Mesenchymal stem cell (in vitro differentiated cells and primary cell): ENCODE measurements around the gene ZBTB3.
A peak's percentile ranks its signal among the peaks of the same experiment; 100 is the strongest.

ENCODE experiments used
- DNase-seq: peaks from one replicate; pipeline ENCODE4 v3.0.0-alpha.2; 2013
- H2AFZ ChIP-seq: one replicate; pipeline ENCODE4 v1.6.1; 2013; ENCODE audit warnings: low read depth, mild to moderate bottlenecking, control low read depth, inconsistent platforms, low read length, moderate library complexity
- H2AK5ac ChIP-seq: 2 replicates; pipeline ENCODE4 v1.6.1; 2013; ENCODE audit warnings: low read length, moderate library complexity, mild to moderate bottlenecking, inconsistent platforms; ENCODE audit not compliant: severe bottlenecking
- H2BK120ac ChIP-seq: one replicate; pipeline ENCODE4 v1.6.1; 2013; ENCODE audit warnings: low read depth, mild to moderate bottlenecking, inconsistent platforms, low read length, moderate library complexity
- H2BK12ac ChIP-seq, 2 experiments: one replicate each; pipeline ENCODE4 v1.6.1; 2013; ENCODE audit warnings: inconsistent platforms in 2 of 2, low read length in 2 of 2, mild to moderate bottlenecking in 2 of 2, moderate library complexity in 2 of 2, control low read depth in 1 of 2
- H2BK15ac ChIP-seq: one replicate; pipeline ENCODE4 v1.6.1; 2013; ENCODE audit warnings: mild to moderate bottlenecking, low read depth, inconsistent platforms; ENCODE audit not compliant: poor library complexity, severe bottlenecking
- H2BK5ac ChIP-seq: 2 replicates; pipeline ENCODE4 v1.6.1; 2013; ENCODE audit warnings: low read depth, mild to moderate bottlenecking, low read length, control low read depth, inconsistent platforms; ENCODE audit not compliant: poor library complexity, severe bottlenecking
- H3K14ac ChIP-seq, 2 experiments: one replicate each; pipeline ENCODE4 v1.6.1; 2013; ENCODE audit warnings: inconsistent platforms in 2 of 2, low read length in 2 of 2, control low read depth in 1 of 2, mild to moderate bottlenecking in 1 of 2, moderate library complexity in 1 of 2
- H3K18ac ChIP-seq, 2 experiments: one replicate each; pipeline ENCODE4 v1.6.1; 2013; ENCODE audit warnings: inconsistent platforms in 2 of 2, low read length in 2 of 2, control low read depth in 1 of 2, low read depth in 1 of 2, mild to moderate bottlenecking in 1 of 2
- H3K23ac ChIP-seq, 2 experiments: one replicate each; pipeline ENCODE4 v1.6.1; 2013; ENCODE audit warnings: inconsistent platforms in 2 of 2, low read length in 2 of 2, mild to moderate bottlenecking in 2 of 2, moderate library complexity in 2 of 2, control low read depth in 1 of 2
- H3K27ac ChIP-seq: 2 replicates; pipeline ENCODE4 v1.5.1; 2013; ENCODE audit warnings: mild to moderate bottlenecking, moderate library complexity, low read length, control low read depth, inconsistent platforms; ENCODE audit not compliant: poor library complexity, severe bottlenecking
- H3K27me3 ChIP-seq, 2 experiments: 2 replicates each; pipeline versions ENCODE4 v1.6.1 to v1.7.0; 2013; ENCODE audit warnings: low read length in 2 of 2, mild to moderate bottlenecking in 2 of 2, moderate library complexity in 2 of 2, control low read depth in 1 of 2, inconsistent platforms in 1 of 2; ENCODE audit not compliant: control insufficient read depth in 1 of 2, insufficient read depth in 1 of 2
- H3K36me3 ChIP-seq, 2 experiments: 2 replicates each; pipeline versions ENCODE4 v1.6.1 to v1.7.0; 2013; ENCODE audit warnings: low read length in 2 of 2, control low read depth in 1 of 2, inconsistent platforms in 1 of 2, low read depth in 1 of 2, mild to moderate bottlenecking in 1 of 2; ENCODE audit not compliant: insufficient read depth in 2 of 2, control insufficient read depth in 1 of 2
- H3K4ac ChIP-seq, 2 experiments: one replicate each; pipeline ENCODE4 v1.6.1; 2013; ENCODE audit warnings: inconsistent platforms in 2 of 2, low read length in 2 of 2, mild to moderate bottlenecking in 2 of 2, moderate library complexity in 2 of 2, control low read depth in 1 of 2, low read depth in 1 of 2
- H3K4me1 ChIP-seq: 2 replicates; pipeline ENCODE4 v1.6.1; 2013; ENCODE audit warnings: low read depth, low read length, control low read depth; ENCODE audit not compliant: control insufficient read depth, insufficient read depth
- H3K4me2 ChIP-seq: 2 replicates; pipeline ENCODE4 v1.6.1; 2013; ENCODE audit warnings: low read length, mild to moderate bottlenecking, inconsistent platforms; ENCODE audit not compliant: poor library complexity, severe bottlenecking
- H3K4me3 ChIP-seq, 2 experiments: 2 replicates each; pipeline versions ENCODE4 v1.5.1 to v1.7.0; 2013; ENCODE audit warnings: low read length in 2 of 2, mild to moderate bottlenecking in 2 of 2, control low read depth in 1 of 2, low read depth in 1 of 2; ENCODE audit not compliant: insufficient read depth in 1 of 2
- H3K79me1 ChIP-seq: replicated peaks from 2 replicates; pipeline ENCODE4 v1.6.1; 2013; ENCODE audit warnings: mild to moderate bottlenecking, control low read depth, low read length, inconsistent platforms; ENCODE audit not compliant: poor library complexity, severe bottlenecking
- H3K9ac ChIP-seq: 2 replicates; pipeline ENCODE4 v1.7.0; 2013; ENCODE audit warnings: mild to moderate bottlenecking, low read length, moderate library complexity
- H3K9me3 ChIP-seq: 2 replicates; pipeline ENCODE4 v1.7.0; 2013; ENCODE audit warnings: mild to moderate bottlenecking, low read length; ENCODE audit not compliant: control insufficient read depth
- H4K8ac ChIP-seq: one replicate; pipeline ENCODE4 v1.6.1; 2013; ENCODE audit warnings: inconsistent platforms, mild to moderate bottlenecking, low read length, moderate library complexity
- H4K91ac ChIP-seq: one replicate; pipeline ENCODE4 v1.6.1; 2013; ENCODE audit warnings: mild to moderate bottlenecking, low read length, inconsistent platforms
- WGBS: methylation state at CpG from one replicate; pipeline ENCODE4 v1.1.7; 2013; ENCODE audit warnings: mixed read lengths; 5-methylcytosine and 5-hydroxymethylcytosine counted together

The ZBTB3 gene

DNA sequence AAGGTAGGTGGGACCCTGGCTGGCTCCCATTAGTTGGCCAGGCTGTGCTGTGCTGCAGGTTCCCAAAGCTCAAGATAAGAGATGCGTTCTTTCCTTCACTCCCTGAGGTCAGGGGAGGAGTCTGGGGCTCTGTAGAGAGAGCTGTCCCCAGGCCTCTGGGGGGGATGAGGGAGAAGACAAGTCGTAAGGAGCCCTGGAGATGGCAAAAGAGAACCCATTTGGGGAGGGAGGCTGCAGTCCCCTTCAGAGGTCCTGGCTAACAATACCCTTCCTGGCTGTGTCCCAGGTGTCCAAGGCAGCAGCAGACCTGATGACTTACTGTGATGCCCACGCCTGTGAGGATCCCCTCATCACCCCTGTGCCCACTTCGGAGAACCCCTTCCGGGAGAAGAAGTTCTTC lies 45.6 kb downstream of the ZBTB3 start:
- Histone ChIP-seq H2AFZ (no peak overlapping the region), H2AK5ac (peak overlapping the region; percentile 33), H2BK15ac (no peak overlapping the region), H3K14ac (no peak overlapping the region), H4K8ac (no peak overlapping the region), H3K9ac (peak overlapping the region; percentile 98), H3K4me3 (peak overlapping the region in 1 of 2 experiments; percentile 78), H2BK5ac (no peak overlapping the region), H3K23ac (no peak overlapping the region), H4K91ac (no peak overlapping the region), H3K4me1 (peaks cover 36% of the 10 kb centered on the region), H3K27ac (no peak overlapping the region), H3K27me3 (no peaks in the 10 kb centered on the region), H3K9me3 (no peaks in the 10 kb centered on the region), H2BK120ac (no peak overlapping the region), H3K4ac (peak overlapping the region in 1 of 2 experiments; percentile 22), H3K4me2 (peak overlapping the region; percentile 52), H3K36me3 (peaks cover 38 to 42% of the 10 kb centered on the region in 2 experiments), H3K18ac (no peak overlapping the region), H3K79me1 (peaks cover 15% of the 10 kb centered on the region), H2BK12ac (no peak overlapping the region)
- no peak for DNase-seq
- WGBS, result 88% methylated on average over 5 of the region's 5 CpGs

DNA sequence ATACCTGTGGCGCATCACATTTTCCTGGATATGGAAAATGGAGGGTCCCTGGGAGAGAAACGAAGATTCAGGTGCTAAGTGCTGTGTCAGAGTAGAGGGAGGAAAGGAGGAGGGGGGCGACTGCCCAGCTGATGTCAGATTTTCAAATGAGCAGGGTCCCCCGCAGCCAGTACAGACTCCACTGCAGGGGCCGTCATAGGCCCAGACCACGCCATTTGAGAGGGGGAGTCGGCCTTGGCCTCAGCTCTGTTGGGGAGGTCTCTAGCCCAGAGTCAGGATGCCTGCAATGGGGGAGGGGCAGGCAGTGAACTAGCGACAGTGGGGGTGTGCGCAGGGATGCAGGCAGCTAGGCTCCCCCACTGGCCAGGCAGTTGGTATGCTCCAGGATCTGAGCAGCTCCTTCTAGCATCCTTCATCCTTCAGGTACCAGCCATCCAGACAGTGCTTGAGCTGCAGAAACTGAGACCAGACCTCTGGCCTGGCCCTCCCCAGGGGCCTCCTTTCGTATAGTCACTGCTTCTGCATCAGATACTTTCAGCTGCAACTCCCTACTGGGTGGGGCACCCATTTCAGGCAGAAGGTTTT lies 46.6 kb downstream of the ZBTB3 start, which contains the start of the genes BSCL2 and GNG3:
Gene BSCL2, minus strand, starts transcription at position 148 of the 585 bp plus-strand sequence. CDS start 229 bp downstream, outside the sequence.
Gene GNG3, plus strand, starts transcription at position 400 of the 585 bp plus-strand sequence. CDS start 620 bp downstream, outside the sequence.
- peak within 1 kb of the TSS; percentile 45 to 91 for H3K4me3 ChIP-seq
- H3K79me1 ChIP-seq, result peaks cover 16% of the 10 kb centered on the region
- H2AFZ ChIP-seq, result no peak within 1 kb of the TSS
- peak within 1 kb of the TSS in 1 of 2 experiments; percentile 2 for H3K23ac ChIP-seq
- peak within 1 kb of the TSS; percentile 56 to 62 for H3K18ac ChIP-seq
- peak within 1 kb of the TSS; percentile 35 for H4K8ac ChIP-seq
- no peaks in the 10 kb centered on the region for H3K9me3 ChIP-seq
- no peak for DNase-seq
- H2BK12ac ChIP-seq, result no peak within 1 kb of the TSS
- no peak within 1 kb of the TSS for H2BK120ac ChIP-seq
- H3K27me3 ChIP-seq, result no peaks in the 10 kb centered on the region
- H3K4me1 ChIP-seq, result peaks cover 34% of the 10 kb centered on the region
- no peak within 1 kb of the TSS for H2BK5ac ChIP-seq
- H3K4ac ChIP-seq, result peak within 1 kb of the TSS; percentile 10 to 34
- peaks cover 36 to 37% of the 10 kb centered on the region in 2 experiments for H3K36me3 ChIP-seq
- peak within 1 kb of the TSS; percentile 98 for H3K9ac ChIP-seq
- peak within 1 kb of the TSS; percentile 68 for H3K27ac ChIP-seq
- WGBS, result 49% methylated on average over 9 of the region's 10 CpGs
- H2AK5ac ChIP-seq, result peak within 1 kb of the TSS; percentile 35
- peak within 1 kb of the TSS; percentile 72 for H4K91ac ChIP-seq
- H2BK15ac ChIP-seq, result peak within 1 kb of the TSS; percentile 60
- H3K14ac ChIP-seq, result peak within 1 kb of the TSS in 1 of 2 experiments; percentile 5
- peak within 1 kb of the TSS; percentile 93 for H3K4me2 ChIP-seq

DNA sequence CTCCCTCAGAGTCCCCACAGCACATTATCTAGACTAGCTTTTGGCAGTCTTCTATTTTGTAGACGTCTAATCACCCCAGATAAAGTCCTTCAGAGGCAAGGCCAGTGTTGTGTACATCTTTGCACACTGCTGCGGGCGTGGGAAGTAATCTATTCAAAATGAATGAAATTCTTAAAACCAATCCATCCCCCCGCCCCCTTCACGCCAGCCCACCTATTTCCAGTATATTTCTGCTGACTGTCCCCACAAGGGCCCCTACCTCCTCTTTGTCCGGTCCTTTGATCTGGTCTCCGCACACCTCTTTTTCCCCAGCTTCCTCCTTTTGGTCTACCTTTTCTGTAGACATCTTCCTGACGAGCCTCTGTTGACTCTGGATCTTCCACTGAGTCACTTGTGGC lies 47.1 kb downstream of the ZBTB3 start:
- Histone ChIP-seq H2BK5ac (no peak overlapping the region), H2BK12ac (no peak overlapping the region), H3K79me1 (peaks cover 18% of the 10 kb centered on the region), H4K8ac (peak overlapping the region; percentile 35), H2AFZ (no peak overlapping the region), H3K4me3 (peak overlapping the region in 1 of 2 experiments; percentile 91), H3K14ac (peak overlapping the region in 1 of 2 experiments; percentile 5), H2BK120ac (no peak overlapping the region), H3K36me3 (peaks cover 35 to 37% of the 10 kb centered on the region in 2 experiments), H3K18ac (peak overlapping the region; percentile 56 to 62), H3K4me1 (peaks cover 33% of the 10 kb centered on the region), H2AK5ac (peak overlapping the region; percentile 6), H2BK15ac (no peak overlapping the region), H3K27ac (peak overlapping the region; percentile 68), H3K23ac (no peak overlapping the region), H3K9ac (peak overlapping the region; percentile 79), H3K4ac (peak overlapping the region in 1 of 2 experiments; percentile 34), H3K27me3 (no peaks in the 10 kb centered on the region), H3K4me2 (peak overlapping the region; percentile 93), H3K9me3 (no peaks in the 10 kb centered on the region), H4K91ac (no peak overlapping the region)
- WGBS, result 57% methylated on average over 8 of the region's 8 CpGs
- DNase-seq, result no peak
